OCI-LY7 (cell line): ENCODE results near the gene ENDOV. TPM values are rescaled to one million over a fixed set of nuclear protein-coding genes. Genes with fewer than 3 reads are reported as not detected.

ENCODE experiments used
- BruUV-seq: library from RNA; stranded (reverse); fragments of 400-500 nt; replicated peaks from 2 replicates; lab custom pipeline; 2021; lab: Mats Ljungman, UMichigan
- CTCF ChIA-PET: fragments of 300-600 bp; sonication (Branson Sonifier 250); formaldehyde crosslinking; loops from one replicate; lab custom pipeline; 2022; ENCODE audit warnings: antibody characterized with exemption; ENCODE audit not compliant: unreplicated experiment; lab: Charles Lee
- POLR2A ChIA-PET: fragments of 300-600 bp; sonication (Branson Sonifier 250); formaldehyde crosslinking; loops from one replicate; lab custom pipeline; 2022; ENCODE audit warnings: antibody characterized with exemption; lab: Charles Lee
- DNase-seq: peaks from one replicate; pipeline ENCODE4 v3.0.0-alpha.2; 2015; ENCODE audit warnings: low spot score
- H2AFZ ChIP-seq: fragments of 200-600 bp; sonication (generic), shearing (Covaris generic); 2 replicates; pipeline ENCODE4 v1.6.1; 2014; ENCODE audit warnings: mild to moderate bottlenecking, antibody characterized with exemption, low read length, moderate library complexity
- H3K27ac ChIP-seq: fragments of 200-600 bp; sonication (generic); 2 replicates; pipeline ENCODE4 v1.5.1; 2014; ENCODE audit warnings: mixed run types, low read depth, mild to moderate bottlenecking, moderate library complexity, low read length, inconsistent platforms; ENCODE audit not compliant: poor library complexity, severe bottlenecking
- H3K36me3 ChIP-seq: fragments of 200-600 bp; sonication (generic); 2 replicates; pipeline ENCODE4 v1.6.1; 2014; ENCODE audit warnings: mild to moderate bottlenecking, antibody characterized with exemption, low read length, moderate library complexity, mixed read lengths; ENCODE audit not compliant: insufficient read depth
- H3K4me1 ChIP-seq: fragments of 200-600 bp; sonication (generic); 2 replicates; pipeline ENCODE4 v1.5.1; 2014; ENCODE audit warnings: mild to moderate bottlenecking, low read length; ENCODE audit not compliant: insufficient read depth, poor library complexity, severe bottlenecking
- H3K4me2 ChIP-seq: fragments of 200-600 bp; sonication (generic); 2 replicates; pipeline ENCODE4 v1.6.1; 2014; ENCODE audit warnings: mild to moderate bottlenecking, low read length
- H3K4me3 ChIP-seq: fragments of 200-600 bp; sonication (generic); 2 replicates; pipeline ENCODE4 v1.5.1; 2014; ENCODE audit warnings: mild to moderate bottlenecking, low read depth, low read length; ENCODE audit not compliant: poor library complexity, severe bottlenecking
- H3K79me2 ChIP-seq: fragments of 200-600 bp; sonication (generic); 2 replicates; pipeline ENCODE4 v1.6.1; 2016; ENCODE audit warnings: low read depth, mild to moderate bottlenecking, low read length, moderate library complexity, mixed read lengths; ENCODE audit not compliant: insufficient read depth
- H3K9me2 ChIP-seq: fragments of 200-600 bp; sonication (generic); 2 replicates; pipeline ENCODE4 v1.6.1; 2016; ENCODE audit warnings: mild to moderate bottlenecking, low read length, mixed read lengths; ENCODE audit not compliant: insufficient read depth
- H3K9me3 ChIP-seq: fragments of 200-600 bp; sonication (generic); 2 replicates; pipeline ENCODE4 v1.6.1; 2014; ENCODE audit warnings: mild to moderate bottlenecking, mixed run types, low read length, mixed read lengths
- H4K20me1 ChIP-seq: fragments of 200-600 bp; sonication (generic); 2 replicates; pipeline ENCODE4 v1.6.1; 2014; ENCODE audit warnings: mild to moderate bottlenecking, antibody characterized with exemption, low read length, moderate library complexity, mixed read lengths; ENCODE audit not compliant: insufficient read depth
- EZH2phosphoT487 ChIP-seq: fragments of 200-600 bp; sonication (generic); IDR thresholded peaks from 2 replicates; pipeline ENCODE4 v1.6.1; 2018; ENCODE audit warnings: low read depth, borderline replicate concordance, mild to moderate bottlenecking, mixed run types, antibody characterized with exemption, low read length, moderate library complexity, mixed read lengths
- intact Hi-C: fragments of 100-400 bp; cut with micrococcal nuclease; formaldehyde crosslinking; loops from one replicate; pipeline ENCODE4 v1.10.0; 2022; ENCODE audit not compliant: unreplicated experiment
- total RNA-seq, 2 experiments: library from RNA; depleted of rRNA in 1 of 2; stranded (reverse); fragments of >200 nt in 1 of 2; shearing (Covaris generic) in 1 of 2; gene quantifications; 2 replicates each; pipeline ENCODE4 v1.2.3, GENCODE V29; 2014 to 2022
- TF ChIP-seq, protein P1 (sequence below): fragments of 200-600 bp; sonication (generic); conservative IDR thresholded peaks from 2 replicates; pipeline ENCODE4 v1.5.1; 2014; ENCODE audit warnings: mild to moderate bottlenecking, antibody characterized with exemption, low read length, moderate library complexity, mixed read lengths

Gene ENDOV
- total RNA-seq, 2 experiments from 2014 or later = 22.4 to 33.1 TPM

GRCh38 chr17:80476877-80477646 lies 62.1 kb downstream of the ENDOV start:
- no TSS peak for BruUV-seq
- no peaks in the 10 kb centered on the region for H3K9me2 ChIP-seq
- no peak overlapping the region for H3K4me2 ChIP-seq
- H2AFZ ChIP-seq = no peak overlapping the region
- POLR2A ChIA-PET = no interaction called here
- no peak overlapping the region for H3K27ac ChIP-seq
- no peaks in the 10 kb centered on the region for H3K9me3 ChIP-seq
- no peaks in the 10 kb centered on the region for H3K79me2 ChIP-seq
- H3K4me3 ChIP-seq = no peak overlapping the region
- H3K4me1 ChIP-seq = peaks cover 18% of the 10 kb centered on the region
- intact Hi-C loops = no loop called here
- CTCF ChIA-PET = no interaction called here
- no peaks in the 10 kb centered on the region for H4K20me1 ChIP-seq
- DNase-seq = no peak
- TF ChIP-seq, protein P1, sequence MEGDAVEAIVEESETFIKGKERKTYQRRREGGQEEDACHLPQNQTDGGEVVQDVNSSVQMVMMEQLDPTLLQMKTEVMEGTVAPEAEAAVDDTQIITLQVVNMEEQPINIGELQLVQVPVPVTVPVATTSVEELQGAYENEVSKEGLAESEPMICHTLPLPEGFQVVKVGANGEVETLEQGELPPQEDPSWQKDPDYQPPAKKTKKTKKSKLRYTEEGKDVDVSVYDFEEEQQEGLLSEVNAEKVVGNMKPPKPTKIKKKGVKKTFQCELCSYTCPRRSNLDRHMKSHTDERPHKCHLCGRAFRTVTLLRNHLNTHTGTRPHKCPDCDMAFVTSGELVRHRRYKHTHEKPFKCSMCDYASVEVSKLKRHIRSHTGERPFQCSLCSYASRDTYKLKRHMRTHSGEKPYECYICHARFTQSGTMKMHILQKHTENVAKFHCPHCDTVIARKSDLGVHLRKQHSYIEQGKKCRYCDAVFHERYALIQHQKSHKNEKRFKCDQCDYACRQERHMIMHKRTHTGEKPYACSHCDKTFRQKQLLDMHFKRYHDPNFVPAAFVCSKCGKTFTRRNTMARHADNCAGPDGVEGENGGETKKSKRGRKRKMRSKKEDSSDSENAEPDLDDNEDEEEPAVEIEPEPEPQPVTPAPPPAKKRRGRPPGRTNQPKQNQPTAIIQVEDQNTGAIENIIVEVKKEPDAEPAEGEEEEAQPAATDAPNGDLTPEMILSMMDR = no peak
- TF ChIP-seq EZH2phosphoT487 = no peak
- no peaks in the 10 kb centered on the region for H3K36me3 ChIP-seq

DNA sequence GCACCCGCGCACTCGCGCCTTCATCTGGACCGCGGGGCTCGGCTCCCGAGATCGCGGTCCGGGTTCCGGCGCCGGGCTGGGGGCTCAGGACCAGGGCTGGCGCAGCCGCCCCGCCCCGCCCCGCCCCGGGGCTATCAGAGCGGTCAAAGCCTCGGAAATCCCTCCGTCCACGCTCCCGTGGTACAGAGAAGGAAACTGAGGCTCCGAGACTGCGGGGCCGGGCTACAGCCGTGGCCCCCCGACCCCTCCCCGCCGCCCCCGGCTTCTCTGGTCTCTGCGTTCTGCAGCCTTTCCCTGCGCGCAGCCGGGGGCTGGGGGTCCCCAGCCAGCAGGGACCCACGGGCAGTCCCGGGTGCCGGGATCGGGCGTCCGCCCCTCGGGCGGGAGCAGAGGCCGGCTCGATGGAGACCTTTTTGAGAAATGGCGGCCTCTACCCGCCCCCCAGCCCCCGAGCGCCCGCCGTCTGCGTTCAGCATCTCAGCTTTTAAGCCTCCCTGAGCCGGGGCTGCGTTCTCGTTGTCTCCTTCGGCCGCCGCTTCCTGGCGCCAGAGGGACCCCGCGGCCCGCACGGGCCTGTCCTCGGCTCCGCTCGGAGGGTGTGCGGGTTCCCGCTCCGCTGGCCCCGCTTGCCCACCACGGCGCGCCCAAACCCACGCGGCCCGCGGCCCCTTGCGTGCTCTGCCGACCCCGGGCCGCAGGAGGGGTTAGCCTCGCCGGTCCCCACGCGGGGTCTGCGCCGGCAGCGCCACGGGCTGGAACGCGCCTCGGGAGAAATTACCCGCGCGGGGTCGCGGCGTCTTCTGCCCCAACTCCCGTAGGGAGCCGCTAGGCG lies 62.9 kb downstream of the ENDOV start:
- H3K4me3 ChIP-seq = no peak overlapping the region
- no peak overlapping the region for H2AFZ ChIP-seq
- H4K20me1 ChIP-seq = no peaks in the 10 kb centered on the region
- no peaks in the 10 kb centered on the region for H3K9me3 ChIP-seq
- no peak for DNase-seq
- no peaks in the 10 kb centered on the region for H3K9me2 ChIP-seq
- H3K27ac ChIP-seq = no peak overlapping the region
- H3K4me1 ChIP-seq = peaks cover 18% of the 10 kb centered on the region
- POLR2A ChIA-PET = no interaction called here
- H3K4me2 ChIP-seq = no peak overlapping the region
- no peaks in the 10 kb centered on the region for H3K79me2 ChIP-seq
- intact Hi-C loops = no loop called here
- CTCF ChIA-PET = no interaction called here
- no TSS peak for BruUV-seq
- TF ChIP-seq, protein P1 = no peak
- no peak for TF ChIP-seq EZH2phosphoT487
- no peaks in the 10 kb centered on the region for H3K36me3 ChIP-seq
